ENCODE results near the gene G6PD. TPM values are rescaled to one million over a fixed set of nuclear protein-coding genes. Genes with fewer than 3 reads are reported as not detected.
"Not testable (repeated sequence)": the region's sequence is repeated elsewhere in the genome, so short reads cannot be mapped to it uniquely, and the experiment has no call there.

G6PD gene
- total and polyA plus RNA-seq, 2 of the 4 experiments (the other 2 are of a cell fraction): 77.1 to 213 TPM

- Histone ChIP-seq H3K9me1 (ENCODE audit: insufficient read depth, low read length) (peaks cover 19% of the 10 kb centered on the region), H3K36me3 (ENCODE audit: control insufficient read depth, insufficient read depth, low read length) (peaks cover 45% of the 10 kb centered on the region), H3K4me1 (ENCODE audit: control insufficient read depth, insufficient read depth, low read length) (peaks cover 23% of the 10 kb centered on the region), H3K14ac (replicated peaks; ENCODE audit: low read depth, low read length) (0 out of 2 replicates have a peak overlapping the region, but pooled peaks have one; percentile 98), H3K4ac (ENCODE audit: low read depth, low read length) (peak overlapping the region; percentile 100), H4K91ac (ENCODE audit: insufficient read depth, low read depth, low read length) (peak overlapping the region; percentile 99; the same call in 1 of the 2 replicates), H2BK120ac (ENCODE audit: low read depth, low read length) (peak overlapping the region; percentile 100; the same call in 1 of the 2 replicates), H2AK5ac (ENCODE audit: low read depth, low read length) (peak overlapping the region; percentile 99), H4K5ac (ENCODE audit: low read depth, low read length) (0 out of 2 replicates have a peak overlapping the region, but pooled peaks have one; percentile 63), H4K20me1 (ENCODE audit: insufficient read depth, low read length) (peaks cover 11% of the 10 kb centered on the region; the same call in 1 of the 2 replicates), H3K79me1 (ENCODE audit: low read depth in 1 of 2, low read length in 2 of 2) (peaks cover 8 to 52% of the 10 kb centered on the region in 2 experiments; a peak in 3 of 4 replicates), H2BK15ac (ENCODE audit: low read depth, low read length) (peak overlapping the region; percentile 96; the same call in 1 of the 3 replicates)
- WGBS, 2 experiments (ENCODE audit: extremely low coverage in 2 of 2, insufficient read length in 1 of 2): 64% methylated on average over 3 of the region's 7 CpGs; no CpG with 5 or more reads in 1 of the 2 experiments
- intact Hi-C loops (cut with micrococcal nuclease); H3K4me2 ChIP-seq (ENCODE audit: low read depth, low read length); H3K4me3 ChIP-seq (ENCODE audit: insufficient read depth, low read depth, low read length); H2BK20ac ChIP-seq (ENCODE audit: low read depth, low read length); H2AFZ ChIP-seq (replicated peaks; ENCODE audit: low read length, poor library complexity); H3K23ac ChIP-seq (ENCODE audit: low read depth, low read length); H3K27ac ChIP-seq (ENCODE audit: insufficient read depth, low read length); H2BK5ac ChIP-seq (ENCODE audit: low read depth, low read length, poor library complexity, severe bottlenecking); H3K27me3 ChIP-seq (ENCODE audit: control insufficient read depth, insufficient read depth, low read length); dilution Hi-C loops (cut with HindIII; ENCODE audit: low sequenced_read_pairs, unreplicated experiment); H2AK9ac ChIP-seq (replicated peaks; ENCODE audit: low read depth, low read length, poor library complexity); H4K8ac ChIP-seq (ENCODE audit: low read depth in 2 of 2, low read length in 2 of 2); DNase-seq; H3K9me3 ChIP-seq (ENCODE audit: control insufficient read depth, insufficient read depth, low read length); POLR2A ChIA-PET (ENCODE audit: unreplicated experiment); BruUV-seq (replicated peaks); H3K18ac ChIP-seq (ENCODE audit: low read depth, low read length); H3K9ac ChIP-seq (ENCODE audit: low read depth, low read length); ATAC-seq (ENCODE audit: low read depth); H3K56ac ChIP-seq (ENCODE audit: extremely low read depth, insufficient read depth, low read length): not testable (repeated sequence)
- in situ Hi-C loops (cut with MboI; ENCODE audit: low sequenced_read_pairs): loop anchor here (25.0 kb wide), 1 partner anchor 1578 kb away; no protein-coding TSS in a partner anchor
- CTCF ChIA-PET: interaction anchor here (1.6 kb wide), 1 partner anchor 141 kb away, joined by 3 read pairs; no protein-coding TSS in a partner anchor
Measured at GRCh38 chrX:154540365-154540764, 6.3 kb downstream of the G6PD start.
